Psoas muscle (tissue), 8 donors: ENCODE results near the gene NPB. TPM values are rescaled to one million over a fixed set of nuclear protein-coding genes. Genes with fewer than 3 reads are reported as not detected.

Experiments used
- ATAC-seq, 4 donors: fragments of 200-7000 bp; cut with Tn5 transposase; one replicate each; pipeline ENCODE4 v1.9.1; 2020; ENCODE audit warnings: moderate library complexity in 3 of 4, mild to moderate bottlenecking in 2 of 4
- DNase-seq, 2 donors: peaks; one replicate each; pipeline ENCODE4 v3.0.0-alpha.2; 2020
- H3K27ac ChIP-seq: fragments of 200-600 bp; one replicate; pipeline ENCODE4 v1.8.0; 2022
- H3K27me3 ChIP-seq, 3 donors: fragments of 200-600 bp in 1 of 3; one replicate each; pipeline versions ENCODE4 v1.6.1 to v1.8.0; 2013 to 2022; ENCODE audit warnings: low read length in 2 of 3, mild to moderate bottlenecking in 2 of 3, moderate library complexity in 1 of 3; ENCODE audit not compliant: insufficient read depth in 3 of 3
- H3K36me3 ChIP-seq, 2 donors: fragments of 200-600 bp in 1 of 2; one replicate each; pipeline versions ENCODE4 v1.6.1 to v1.8.0; 2013 to 2022; ENCODE audit warnings: low read depth in 1 of 2, mild to moderate bottlenecking in 1 of 2, moderate library complexity in 1 of 2; ENCODE audit not compliant: insufficient read depth in 1 of 2
- H3K4me1 ChIP-seq: fragments of 200-600 bp; one replicate; pipeline ENCODE4 v1.8.0; 2022
- H3K4me3 ChIP-seq: fragments of 200-600 bp; one replicate; pipeline ENCODE4 v1.8.0; 2022; ENCODE audit warnings: mild to moderate bottlenecking
- H3K9me3 ChIP-seq: fragments of 200-600 bp; one replicate; pipeline ENCODE4 v1.8.0; 2022
- WGBS, 3 donors: extraction: QIAGEN DNeasy Blood & Tissue Kit; methylation state at CpG; one replicate each; pipeline versions ENCODE4 v1.1.6 to v1.1.7; 2013; 5-methylcytosine and 5-hydroxymethylcytosine counted together
- intact Hi-C, 2 donors: fragments of 100-400 bp; cut with DNase I; formaldehyde crosslinking; loops; one replicate each; pipeline versions ENCODE4 v1.11.0 to v1.14.2; 2022
- polyA plus RNA-seq, 3 donors: library from polyadenylated mRNA; stranded (reverse); fragments of 200-250 nt; gene quantifications; one replicate each; pipeline ENCODE4 v1.2.3, GENCODE V29; 2013
- total RNA-seq, 4 donors: library from RNA; stranded (reverse); fragmentation: NEBNext Ultra II Directional in 2 of 4; extraction: Animal tissue kit (Norgen Biotek cat#: 25700) in 2 of 4; gene quantifications; one replicate each; pipeline versions ENCODE4 v1.2.1 to v1.2.4, GENCODE V29; 2021 to 2023
- TF ChIP-seq, protein P1 (sequence below): fragments of 200-600 bp; IDR thresholded peaks from one replicate; pipeline ENCODE4 v1.8.0; 2022; ENCODE audit warnings: antibody characterized with exemption
- donor health status: healthy with polysubstance abuse.
- donor health status: DM: no; HTN: no; CAD: no; lungs with moderate emphysema.
- donor health status: Bipolar disorder and iron deficiency.
- donor health status: healthy.
- donor health status: DM: yes; HTN: yes; CAD: no.
- donor health status: DM: no; HTN: no; CAD: no.
- donor health status: DM: no; HTN: no; CAD: no.
- donor health status: DM: yes; HTN: yes; CAD: no.

The NPB gene
- total and polyA plus RNA-seq, 7 donors = 0.42 to 2.9 (median 0.73) TPM

DNA sequence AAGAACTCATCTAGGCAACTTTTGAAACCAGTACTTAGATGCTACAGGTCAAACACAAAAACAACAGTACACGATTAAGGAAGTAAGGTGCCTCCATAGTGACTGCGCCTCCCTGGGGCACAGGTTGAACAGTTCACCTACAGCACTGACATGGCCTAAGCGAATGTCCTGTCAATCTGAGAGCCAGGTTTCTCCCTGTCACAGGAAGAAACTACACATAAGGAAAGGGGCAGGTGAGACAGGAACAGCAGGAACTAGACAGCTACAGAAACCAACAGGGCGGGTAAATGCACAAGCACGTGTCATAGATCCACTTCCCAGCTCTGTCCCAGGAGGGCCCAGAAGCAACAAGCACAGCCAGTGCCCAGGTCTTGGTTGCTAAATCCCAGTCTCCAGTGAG is 22.9 kb upstream of the NPB start:
- no peaks in the 10 kb centered on the region for H3K9me3 ChIP-seq
- H3K4me3 ChIP-seq = no peak overlapping the region
- DNase-seq (no peak), ATAC-seq (no peak)
- intact Hi-C loops = no loop called here
- whole genome bisulfite sequencing, 3 donors = 89 to 96% (median 94%) methylated on average over 5 of the region's 5 CpGs
- no peaks in the 10 kb centered on the region for H3K27me3 ChIP-seq
- H3K27ac ChIP-seq = no peak overlapping the region
- TF ChIP-seq, protein P1, sequence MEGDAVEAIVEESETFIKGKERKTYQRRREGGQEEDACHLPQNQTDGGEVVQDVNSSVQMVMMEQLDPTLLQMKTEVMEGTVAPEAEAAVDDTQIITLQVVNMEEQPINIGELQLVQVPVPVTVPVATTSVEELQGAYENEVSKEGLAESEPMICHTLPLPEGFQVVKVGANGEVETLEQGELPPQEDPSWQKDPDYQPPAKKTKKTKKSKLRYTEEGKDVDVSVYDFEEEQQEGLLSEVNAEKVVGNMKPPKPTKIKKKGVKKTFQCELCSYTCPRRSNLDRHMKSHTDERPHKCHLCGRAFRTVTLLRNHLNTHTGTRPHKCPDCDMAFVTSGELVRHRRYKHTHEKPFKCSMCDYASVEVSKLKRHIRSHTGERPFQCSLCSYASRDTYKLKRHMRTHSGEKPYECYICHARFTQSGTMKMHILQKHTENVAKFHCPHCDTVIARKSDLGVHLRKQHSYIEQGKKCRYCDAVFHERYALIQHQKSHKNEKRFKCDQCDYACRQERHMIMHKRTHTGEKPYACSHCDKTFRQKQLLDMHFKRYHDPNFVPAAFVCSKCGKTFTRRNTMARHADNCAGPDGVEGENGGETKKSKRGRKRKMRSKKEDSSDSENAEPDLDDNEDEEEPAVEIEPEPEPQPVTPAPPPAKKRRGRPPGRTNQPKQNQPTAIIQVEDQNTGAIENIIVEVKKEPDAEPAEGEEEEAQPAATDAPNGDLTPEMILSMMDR = no peak
- peaks cover 0 to 54% of the 10 kb centered on the region in 2 donors for H3K36me3 ChIP-seq
- H3K4me1 ChIP-seq = peaks cover 4% of the 10 kb centered on the region

DNA sequence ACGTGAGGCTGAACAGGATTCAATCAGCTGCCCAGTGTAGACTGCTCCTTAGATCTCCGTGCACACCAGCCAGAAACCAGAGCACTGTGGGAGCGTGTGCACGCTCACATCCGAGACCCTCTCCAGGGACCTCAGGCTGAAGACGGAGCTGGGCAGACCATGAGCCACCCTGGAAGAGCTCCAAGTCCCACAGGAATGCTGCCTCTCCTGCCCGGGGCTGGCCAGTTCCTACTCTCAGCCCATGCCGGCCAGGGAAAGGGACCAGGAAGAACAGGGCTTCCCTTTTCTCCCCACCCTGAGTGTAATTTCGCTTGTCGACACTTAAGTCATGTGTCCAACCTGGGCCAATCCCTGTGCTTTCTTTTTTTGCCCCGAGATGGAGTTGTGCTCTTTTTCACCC is 17.5 kb upstream of the NPB start:
- Histone ChIP-seq H3K4me3 (no peak overlapping the region), H3K36me3 (peaks cover 0 to 68% of the 10 kb centered on the region in 2 donors), H3K27ac (peak overlapping the region; percentile 96), H3K27me3 (no peaks in the 10 kb centered on the region), H3K4me1 (peaks cover 39% of the 10 kb centered on the region), H3K9me3 (no peaks in the 10 kb centered on the region)
- WGBS, 3 donors = 17 to 36% (median 18%) methylated on average over 11 of the region's 11 CpGs
- TF ChIP-seq, protein P1 = no peak
- DNase-seq = no peak
- intact Hi-C loops = no loop called here
- peak in 2 of 4 donors; percentile 5 to 15 for ATAC-seq

DNA sequence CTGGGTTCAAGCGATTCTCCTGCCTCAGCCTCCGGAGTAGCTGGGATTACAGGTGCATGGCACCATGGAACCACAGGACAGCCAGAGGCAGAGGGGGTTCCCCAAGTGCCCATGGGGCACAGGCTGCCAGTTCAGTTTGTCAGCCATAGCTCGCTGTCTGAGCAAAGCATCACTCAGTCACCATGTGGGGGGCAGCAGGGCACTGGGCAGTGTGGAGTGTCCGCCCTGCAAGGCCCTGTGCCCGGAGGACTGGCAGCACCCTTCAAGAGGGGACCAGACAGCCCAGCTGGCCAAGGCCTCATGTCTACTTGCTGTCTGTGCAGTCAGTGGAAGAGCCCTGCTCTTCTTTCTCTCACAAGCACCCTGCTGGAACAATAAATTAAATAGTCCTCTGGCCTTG is 17.1 kb upstream of the NPB start:
- no peak overlapping the region for H3K4me3 ChIP-seq
- WGBS, 3 donors = 87 to 89% (median 87%) methylated on average over 5 of the region's 5 CpGs
- no peaks in the 10 kb centered on the region for H3K27me3 ChIP-seq
- no peaks in the 10 kb centered on the region for H3K9me3 ChIP-seq
- H3K27ac ChIP-seq = peak overlapping the region; percentile 96
- intact Hi-C loops = no loop called here
- no peak for DNase-seq
- peaks cover 43% of the 10 kb centered on the region for H3K4me1 ChIP-seq
- TF ChIP-seq, protein P1 = no peak
- peaks cover 0 to 68% of the 10 kb centered on the region in 2 donors for H3K36me3 ChIP-seq
- ATAC-seq = no peak

DNA sequence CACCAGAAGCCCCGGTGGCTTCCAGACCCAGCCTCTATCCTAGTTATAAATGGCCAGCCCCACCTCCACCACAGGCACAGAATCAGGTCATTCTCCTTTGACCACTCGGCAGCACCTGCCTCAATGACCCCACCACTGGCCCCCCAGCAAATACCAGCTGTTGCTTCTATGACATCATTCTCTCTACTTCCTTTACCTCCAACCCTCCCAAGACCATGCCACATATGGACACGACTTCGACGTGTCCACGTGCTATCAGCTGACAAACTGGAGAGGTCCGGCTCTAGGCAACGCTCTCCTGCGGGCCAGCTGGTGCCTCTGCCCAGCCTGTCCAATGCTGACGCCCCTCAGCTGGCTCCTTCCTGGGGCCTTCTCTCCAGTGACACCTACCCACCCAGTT is 16.6 kb upstream of the NPB start:
- WGBS, 3 donors = 34 to 45% (median 39%) methylated on average over 10 of the region's 10 CpGs
- H3K4me1 ChIP-seq = peaks cover 48% of the 10 kb centered on the region
- H3K27ac ChIP-seq = peak overlapping the region; percentile 96
- TF ChIP-seq, protein P1 = no peak
- no peaks in the 10 kb centered on the region for H3K9me3 ChIP-seq
- H3K36me3 ChIP-seq = peaks cover 0 to 68% of the 10 kb centered on the region in 2 donors
- intact Hi-C loops = no loop called here
- no peaks in the 10 kb centered on the region for H3K27me3 ChIP-seq
- peak overlapping the region; percentile 1 for H3K4me3 ChIP-seq
- peak; percentile 5 to 44 (median 26) for ATAC-seq
- DNase-seq = no peak
